Astrocyte (in vitro differentiated cells and primary cell): ENCODE data around the gene HES7. TPM values are rescaled to one million over a fixed set of nuclear protein-coding genes. Genes with fewer than 3 reads are reported as not detected.

ENCODE experiments used
- DNase-seq: peaks from one replicate; pipeline ENCODE4 v3.0.0-alpha.2; 2010; ENCODE audit warnings: low read depth
- FAIRE-seq: peaks from 2 replicates; lab custom pipeline; 2011; peaks lifted over from hg19 to GRCh38; lab: Jason Lieb, UNC
- H2AFZ ChIP-seq: 2 replicates; pipeline ENCODE4 v1.6.0; 2012; ENCODE audit warnings: low read depth, low read length, inconsistent platforms
- H3K27ac ChIP-seq: 2 replicates; pipeline ENCODE4 v1.5.1; 2011; ENCODE audit warnings: low read depth, low read length, inconsistent platforms
- H3K27me3 ChIP-seq: 2 replicates; pipeline ENCODE4 v1.6.0; 2011; ENCODE audit warnings: low read length, inconsistent platforms; ENCODE audit not compliant: insufficient read depth
- H3K36me3 ChIP-seq: 2 replicates; pipeline ENCODE4 v1.5.1; 2011; ENCODE audit warnings: low read length, inconsistent platforms; ENCODE audit not compliant: insufficient read depth
- H3K4me1 ChIP-seq: 2 replicates; pipeline ENCODE4 v1.5.1; 2011; ENCODE audit warnings: low read length, inconsistent platforms; ENCODE audit not compliant: insufficient read depth
- H3K4me2 ChIP-seq: 2 replicates; pipeline ENCODE4 v1.6.0; 2012; ENCODE audit warnings: low read length, inconsistent platforms
- H3K4me3 ChIP-seq: 2 replicates; pipeline ENCODE4 v1.5.1; 2011; ENCODE audit warnings: low read depth, mild to moderate bottlenecking, low read length, inconsistent platforms; ENCODE audit not compliant: insufficient read depth
- H3K79me2 ChIP-seq: 2 replicates; pipeline ENCODE4 v1.6.0; 2012; ENCODE audit warnings: mild to moderate bottlenecking, low read length, inconsistent platforms; ENCODE audit not compliant: insufficient read depth
- H3K9ac ChIP-seq: 2 replicates; pipeline ENCODE4 v1.6.0; 2012; ENCODE audit warnings: mild to moderate bottlenecking, low read length, inconsistent platforms
- H3K9me3 ChIP-seq: 2 replicates; pipeline ENCODE4 v1.5.1; 2012; ENCODE audit warnings: low read depth, mild to moderate bottlenecking, low read length, inconsistent platforms; ENCODE audit not compliant: insufficient read depth
- H4K20me1 ChIP-seq: 2 replicates; pipeline ENCODE4 v1.6.0; 2012; ENCODE audit warnings: low read length, inconsistent platforms; ENCODE audit not compliant: insufficient read depth
- H3K27ac Mint-ChIP-seq: one replicate; pipeline ENCODE4 v1.8.0; 2021; ENCODE audit warnings: mild to moderate bottlenecking, mixed read lengths; ENCODE audit not compliant: unreplicated experiment
- H3K27me3 Mint-ChIP-seq: one replicate; pipeline ENCODE4 v1.8.0; 2021; ENCODE audit warnings: low read depth, mixed read lengths; ENCODE audit not compliant: unreplicated experiment
- H3K36me3 Mint-ChIP-seq: one replicate; pipeline ENCODE4 v1.8.0; 2021; ENCODE audit warnings: low read depth, mixed read lengths; ENCODE audit not compliant: unreplicated experiment
- H3K4me1 Mint-ChIP-seq: one replicate; pipeline ENCODE4 v1.8.0; 2021; ENCODE audit warnings: low read depth, mixed read lengths; ENCODE audit not compliant: unreplicated experiment
- H3K4me3 Mint-ChIP-seq: one replicate; pipeline ENCODE4 v1.8.0; 2021; ENCODE audit warnings: mild to moderate bottlenecking, moderate library complexity, mixed read lengths; ENCODE audit not compliant: unreplicated experiment
- H3K9me3 Mint-ChIP-seq: one replicate; pipeline ENCODE4 v1.8.0; 2021; ENCODE audit warnings: mild to moderate bottlenecking, mixed read lengths; ENCODE audit not compliant: unreplicated experiment
- EZH2 ChIP-seq: IDR thresholded peaks from 2 replicates; pipeline ENCODE4 v1.6.1; 2012; ENCODE audit warnings: mild to moderate bottlenecking, low read length, inconsistent platforms; ENCODE audit not compliant: insufficient read depth
- total RNA-seq: library from RNA; stranded (reverse); gene quantifications from 2 replicates; pipeline ENCODE4 v1.2.1, GENCODE V29; 2021
- TF ChIP-seq, protein P1 (sequence below): IDR thresholded peaks from 2 replicates; pipeline ENCODE4 v1.5.1; 2011; ENCODE audit warnings: low read depth, mild to moderate bottlenecking, inconsistent platforms, low read length, moderate library complexity; ENCODE audit not compliant: insufficient read depth

The HES7 gene
- total RNA-seq, 1 donor from 2014 or later = 0.64 TPM

DNA sequence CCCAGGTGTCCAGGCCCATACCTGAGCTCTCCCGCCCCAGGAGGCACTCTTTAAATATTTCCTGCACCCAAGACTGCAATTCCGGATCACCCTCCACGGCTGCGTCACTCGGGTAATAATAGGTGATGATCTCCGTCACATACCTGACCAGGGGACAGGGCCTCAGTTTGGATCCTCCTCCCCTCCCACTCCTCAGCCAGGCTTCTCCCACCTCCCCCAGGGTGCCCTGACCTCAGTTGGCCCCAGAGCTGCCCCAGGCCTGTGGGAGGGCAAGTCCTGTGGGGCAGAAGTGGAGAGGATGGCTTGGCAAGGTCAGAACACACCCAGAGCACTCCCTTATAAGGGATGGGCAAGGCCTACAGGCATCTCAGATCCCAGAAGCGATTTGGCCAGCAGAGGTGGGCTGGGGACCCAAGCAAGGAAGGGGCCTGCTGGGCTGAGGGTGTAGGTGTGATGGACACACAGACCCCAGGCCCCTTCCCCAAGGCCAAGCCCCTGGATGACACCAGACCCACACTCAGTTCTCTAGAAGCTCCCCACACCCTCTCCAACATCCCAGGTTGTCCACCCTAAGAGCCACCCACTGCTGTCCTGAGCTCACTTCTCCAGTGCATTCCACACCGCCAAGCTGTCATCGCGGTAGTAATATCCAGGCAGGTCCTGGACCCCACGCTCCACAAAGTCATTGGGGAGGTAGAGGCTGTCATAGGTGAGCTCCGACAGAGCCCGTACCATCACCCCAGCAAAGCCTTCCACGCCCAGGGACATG is 48.1 kb downstream of the HES7 start:
- H3K27me3 Mint-ChIP-seq = peaks cover 86% of the 10 kb centered on the region
- no peak for DNase-seq
- H3K27ac Mint-ChIP-seq = no peak overlapping the region

DNA sequence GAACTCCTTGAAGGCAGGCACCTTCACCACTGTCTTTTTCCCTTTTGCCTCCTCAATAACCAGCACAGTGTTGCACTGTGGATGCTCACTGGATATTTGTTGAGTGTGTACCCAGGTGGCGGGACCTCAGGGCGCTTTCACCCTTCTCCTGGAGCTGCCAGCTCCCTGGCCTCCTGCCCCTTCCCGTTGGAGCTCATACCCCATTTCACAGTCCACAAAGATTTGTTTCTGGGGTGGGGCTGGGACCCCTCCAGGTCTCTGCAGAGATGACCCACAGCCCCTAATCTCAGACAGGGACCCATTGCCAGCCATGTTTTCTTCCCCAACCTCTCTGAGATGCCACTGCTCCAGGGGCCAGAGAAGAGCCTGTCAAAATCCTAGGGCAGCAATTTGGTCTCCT is 48.8 kb downstream of the HES7 start:
- no peak overlapping the region for H3K4me3 Mint-ChIP-seq
- peaks cover 69% of the 10 kb centered on the region for H3K27me3 ChIP-seq

More for the DNA sequence above, 48.1 kb downstream of the HES7 start:
- H3K9me3 Mint-ChIP-seq = no peaks in the 10 kb centered on the region
- Histone ChIP-seq H3K36me3 (no peaks in the 10 kb centered on the region), H3K4me3 (no peak overlapping the region), H3K27ac (no peak overlapping the region), H3K79me2 (no peaks in the 10 kb centered on the region), H4K20me1 (no peaks in the 10 kb centered on the region), H3K9me3 (no peaks in the 10 kb centered on the region), H3K27me3 (peaks cover 70% of the 10 kb centered on the region), H3K9ac (no peak overlapping the region), H3K4me1 (peaks cover 6% of the 10 kb centered on the region), H2AFZ (no peak overlapping the region), H3K4me2 (no peak overlapping the region)
- FAIRE-seq = no peak
- H3K36me3 Mint-ChIP-seq = peaks cover 1% of the 10 kb centered on the region
- no peak overlapping the region for H3K4me3 Mint-ChIP-seq
- no peak for TF ChIP-seq EZH2
- TF ChIP-seq, protein P1, sequence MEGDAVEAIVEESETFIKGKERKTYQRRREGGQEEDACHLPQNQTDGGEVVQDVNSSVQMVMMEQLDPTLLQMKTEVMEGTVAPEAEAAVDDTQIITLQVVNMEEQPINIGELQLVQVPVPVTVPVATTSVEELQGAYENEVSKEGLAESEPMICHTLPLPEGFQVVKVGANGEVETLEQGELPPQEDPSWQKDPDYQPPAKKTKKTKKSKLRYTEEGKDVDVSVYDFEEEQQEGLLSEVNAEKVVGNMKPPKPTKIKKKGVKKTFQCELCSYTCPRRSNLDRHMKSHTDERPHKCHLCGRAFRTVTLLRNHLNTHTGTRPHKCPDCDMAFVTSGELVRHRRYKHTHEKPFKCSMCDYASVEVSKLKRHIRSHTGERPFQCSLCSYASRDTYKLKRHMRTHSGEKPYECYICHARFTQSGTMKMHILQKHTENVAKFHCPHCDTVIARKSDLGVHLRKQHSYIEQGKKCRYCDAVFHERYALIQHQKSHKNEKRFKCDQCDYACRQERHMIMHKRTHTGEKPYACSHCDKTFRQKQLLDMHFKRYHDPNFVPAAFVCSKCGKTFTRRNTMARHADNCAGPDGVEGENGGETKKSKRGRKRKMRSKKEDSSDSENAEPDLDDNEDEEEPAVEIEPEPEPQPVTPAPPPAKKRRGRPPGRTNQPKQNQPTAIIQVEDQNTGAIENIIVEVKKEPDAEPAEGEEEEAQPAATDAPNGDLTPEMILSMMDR = no peak
- peaks cover 4% of the 10 kb centered on the region for H3K4me1 Mint-ChIP-seq

More for the DNA sequence above, 48.8 kb downstream of the HES7 start:
- Histone ChIP-seq H4K20me1 (no peaks in the 10 kb centered on the region), H3K4me3 (no peak overlapping the region), H3K9me3 (no peaks in the 10 kb centered on the region), H3K4me1 (peaks cover 6% of the 10 kb centered on the region), H2AFZ (no peak overlapping the region), H3K36me3 (no peaks in the 10 kb centered on the region), H3K27ac (no peak overlapping the region), H3K4me2 (no peak overlapping the region), H3K9ac (no peak overlapping the region), H3K79me2 (no peaks in the 10 kb centered on the region)
- FAIRE-seq (no peak), DNase-seq (no peak)
- Mint-ChIP-seq H3K36me3 (peaks cover 1% of the 10 kb centered on the region), H3K9me3 (no peaks in the 10 kb centered on the region), H3K4me1 (peaks cover 4% of the 10 kb centered on the region), H3K27me3 (peaks cover 87% of the 10 kb centered on the region), H3K27ac (no peak overlapping the region)
- TF ChIP-seq EZH2 = no peak
- TF ChIP-seq, protein P1 = no peak
